Loucy (cell line): ENCODE measurements around the gene JDP2.

Source experiments
- H2AFZ ChIP-seq: fragments of 200-600 bp; sonication (generic); 2 replicates; pipeline ENCODE4 v1.6.0; 2016; ENCODE audit warnings: antibody characterized with exemption, mild to moderate bottlenecking, low read length, moderate library complexity
- H3F3A ChIP-seq: fragments of 200-600 bp; 2 replicates; pipeline ENCODE4 v1.6.0; 2016; ENCODE audit warnings: antibody characterized with exemption, low read depth, mild to moderate bottlenecking
- H3K27me3 ChIP-seq: fragments of 200-600 bp; sonication (generic); 2 replicates; pipeline ENCODE4 v1.6.1; 2014; ENCODE audit warnings: low read length, mild to moderate bottlenecking; ENCODE audit not compliant: insufficient read depth, poor library complexity, severe bottlenecking
- H3K36me3 ChIP-seq: fragments of 200-600 bp; sonication (generic); 2 replicates; pipeline ENCODE4 v1.6.1; 2016; ENCODE audit warnings: low read length; ENCODE audit not compliant: insufficient read depth
- H3K4me1 ChIP-seq: fragments of 200-600 bp; sonication (generic); 2 replicates; pipeline ENCODE4 v1.5.1; 2014; ENCODE audit warnings: low read length, mild to moderate bottlenecking; ENCODE audit not compliant: insufficient read depth, poor library complexity, severe bottlenecking
- H3K4me2 ChIP-seq: fragments of 200-600 bp; sonication (generic); 2 replicates; pipeline ENCODE4 v1.6.0; 2014; ENCODE audit warnings: antibody characterized with exemption, low read length, low read depth, mild to moderate bottlenecking; ENCODE audit not compliant: poor library complexity, severe bottlenecking
- H3K4me3 ChIP-seq: fragments of 200-600 bp; sonication (generic); 2 replicates; pipeline ENCODE4 v1.5.1; 2014; ENCODE audit warnings: low read length, mild to moderate bottlenecking, mixed read lengths; ENCODE audit not compliant: poor library complexity, severe bottlenecking
- H3K79me2 ChIP-seq: fragments of 200-600 bp; sonication (generic); 2 replicates; pipeline ENCODE4 v1.6.1; 2014; ENCODE audit warnings: low read length; ENCODE audit not compliant: insufficient read depth
- H3K9ac ChIP-seq: fragments of 200-600 bp; sonication (generic); 2 replicates; pipeline ENCODE4 v1.6.0; 2014; ENCODE audit warnings: mild to moderate bottlenecking, low read depth, low read length, moderate library complexity; ENCODE audit not compliant: poor library complexity, severe bottlenecking
- H3K9me2 ChIP-seq: fragments of 200-600 bp; sonication (generic); replicated peaks from 2 replicates; pipeline ENCODE4 v1.6.1; 2016; ENCODE audit warnings: low read depth, low read length, mixed read lengths
- H3K9me3 ChIP-seq: fragments of 200-600 bp; sonication (generic); 2 replicates; pipeline ENCODE4 v1.6.1; 2014; ENCODE audit warnings: mild to moderate bottlenecking, antibody characterized with exemption, low read length, low read depth; ENCODE audit not compliant: insufficient read depth
- H4K20me1 ChIP-seq: fragments of 200-600 bp; sonication (generic); 2 replicates; pipeline ENCODE4 v1.6.0; 2014; ENCODE audit warnings: antibody characterized with exemption, low read length, mild to moderate bottlenecking; ENCODE audit not compliant: insufficient read depth, poor library complexity, severe bottlenecking
- EZH2phosphoT487 ChIP-seq: fragments of 200-600 bp; IDR thresholded peaks from 2 replicates; pipeline ENCODE4 v1.6.1; 2018; ENCODE audit warnings: antibody characterized with exemption, mild to moderate bottlenecking, moderate library complexity, borderline replicate concordance
- TF ChIP-seq, protein P1 (sequence below): fragments of 200-600 bp; sonication (generic); conservative IDR thresholded peaks from 2 replicates; pipeline ENCODE4 v1.5.1; 2014; ENCODE audit warnings: mild to moderate bottlenecking, antibody characterized with exemption, low read length

The JDP2 gene

GRCh38 chr14:75504411-75504810 lies 76.6 kb downstream of the JDP2 start:
- Histone ChIP-seq H3K4me1 (no peaks in the 10 kb centered on the region), H3K9ac (no peak overlapping the region), H4K20me1 (no peaks in the 10 kb centered on the region), H3K27me3 (no peaks in the 10 kb centered on the region), H3K36me3 (no peaks in the 10 kb centered on the region), H3F3A (no peaks in the 10 kb centered on the region), H3K4me2 (no peak overlapping the region), H3K4me3 (no peak overlapping the region), H3K9me3 (no peaks in the 10 kb centered on the region), H3K9me2 (no peaks in the 10 kb centered on the region), H2AFZ (no peak overlapping the region), H3K79me2 (no peaks in the 10 kb centered on the region)
- TF ChIP-seq, protein P1, sequence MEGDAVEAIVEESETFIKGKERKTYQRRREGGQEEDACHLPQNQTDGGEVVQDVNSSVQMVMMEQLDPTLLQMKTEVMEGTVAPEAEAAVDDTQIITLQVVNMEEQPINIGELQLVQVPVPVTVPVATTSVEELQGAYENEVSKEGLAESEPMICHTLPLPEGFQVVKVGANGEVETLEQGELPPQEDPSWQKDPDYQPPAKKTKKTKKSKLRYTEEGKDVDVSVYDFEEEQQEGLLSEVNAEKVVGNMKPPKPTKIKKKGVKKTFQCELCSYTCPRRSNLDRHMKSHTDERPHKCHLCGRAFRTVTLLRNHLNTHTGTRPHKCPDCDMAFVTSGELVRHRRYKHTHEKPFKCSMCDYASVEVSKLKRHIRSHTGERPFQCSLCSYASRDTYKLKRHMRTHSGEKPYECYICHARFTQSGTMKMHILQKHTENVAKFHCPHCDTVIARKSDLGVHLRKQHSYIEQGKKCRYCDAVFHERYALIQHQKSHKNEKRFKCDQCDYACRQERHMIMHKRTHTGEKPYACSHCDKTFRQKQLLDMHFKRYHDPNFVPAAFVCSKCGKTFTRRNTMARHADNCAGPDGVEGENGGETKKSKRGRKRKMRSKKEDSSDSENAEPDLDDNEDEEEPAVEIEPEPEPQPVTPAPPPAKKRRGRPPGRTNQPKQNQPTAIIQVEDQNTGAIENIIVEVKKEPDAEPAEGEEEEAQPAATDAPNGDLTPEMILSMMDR = no peak
- TF ChIP-seq EZH2phosphoT487 = no peak

DNA sequence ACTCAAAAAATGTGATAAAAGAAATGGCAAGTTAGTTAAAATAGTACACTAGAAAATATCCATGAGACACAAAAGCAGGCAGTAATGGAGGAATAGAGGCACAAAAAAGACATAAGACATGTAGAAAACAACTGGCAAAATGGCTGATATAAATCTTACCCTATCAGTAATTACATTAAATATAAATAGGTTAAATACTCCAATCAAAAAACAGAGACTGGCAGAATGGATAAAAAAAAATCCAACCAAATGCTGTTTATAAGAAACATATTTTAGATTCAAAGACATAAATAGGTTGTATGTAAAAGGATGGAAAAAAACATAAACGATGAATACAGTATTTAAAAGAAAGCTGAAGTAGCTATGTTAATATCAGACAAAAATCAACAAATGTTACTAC lies 79.1 kb downstream of the JDP2 start:
- Histone ChIP-seq H3K9me3 (0 out of 2 replicates have a peak, but pooled peaks cover 4% of the 10 kb centered on the region), H3K27me3 (no peaks in the 10 kb centered on the region), H3F3A (no peaks in the 10 kb centered on the region), H3K9me2 (no peaks in the 10 kb centered on the region), H3K4me3 (no peak overlapping the region), H3K4me2 (no peak overlapping the region), H3K9ac (no peak overlapping the region), H3K36me3 (no peaks in the 10 kb centered on the region), H3K4me1 (no peaks in the 10 kb centered on the region), H2AFZ (no peak overlapping the region), H3K79me2 (no peaks in the 10 kb centered on the region), H4K20me1 (no peaks in the 10 kb centered on the region)
- no peak for TF ChIP-seq EZH2phosphoT487
- TF ChIP-seq, protein P1 = no peak

DNA sequence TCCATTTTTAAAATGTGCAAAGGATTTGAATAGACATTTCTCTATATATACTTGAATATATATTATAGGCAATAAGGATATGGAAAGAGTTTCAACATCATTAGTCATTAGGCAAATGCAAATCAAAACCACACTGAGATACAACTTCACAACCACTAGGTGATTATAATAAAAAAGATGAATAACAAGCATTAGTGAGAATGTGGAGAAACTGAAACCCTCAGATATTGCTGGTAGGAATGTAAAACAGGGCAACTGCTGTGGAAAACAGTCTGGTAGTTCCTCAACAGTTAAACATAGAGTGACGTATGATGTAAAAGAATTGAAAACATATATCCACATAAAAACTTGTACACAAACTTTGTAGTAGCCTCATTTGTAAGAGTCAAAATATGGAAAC lies 82.7 kb downstream of the JDP2 start:
- 0 out of 2 replicates have a peak, but pooled peaks cover 4% of the 10 kb centered on the region for H3K9me3 ChIP-seq
- no peaks in the 10 kb centered on the region for H4K20me1 ChIP-seq
- H3K36me3 ChIP-seq = no peaks in the 10 kb centered on the region
- H3F3A ChIP-seq = peaks cover 13% of the 10 kb centered on the region; the same call in 1 of the 2 replicates
- no peak overlapping the region for H3K9ac ChIP-seq
- H3K27me3 ChIP-seq = no peaks in the 10 kb centered on the region
- H3K79me2 ChIP-seq = no peaks in the 10 kb centered on the region
- H3K4me1 ChIP-seq = peaks cover 20% of the 10 kb centered on the region
- H3K4me3 ChIP-seq = no peak overlapping the region
- no peak overlapping the region for H2AFZ ChIP-seq
- no peak overlapping the region for H3K4me2 ChIP-seq
- TF ChIP-seq, protein P1 = no peak
- TF ChIP-seq EZH2phosphoT487 = no peak
- H3K9me2 ChIP-seq = no peaks in the 10 kb centered on the region
